Left colon (tissue), 2 donors: ENCODE results near the gene KCNQ1. TPM values are rescaled to one million over a fixed set of nuclear protein-coding genes. Genes with fewer than 3 reads are reported as not detected.

Experiments
- ATAC-seq: fragments of 200-7000 bp; cut with Tn5 transposase; one replicate; pipeline ENCODE4 v1.9.1; 2020; ENCODE audit warnings: mild to moderate bottlenecking, moderate library complexity
- DNase-seq, 2 donors: peaks; one replicate each; pipeline ENCODE4 v3.0.0-alpha.2; 2020
- intact Hi-C, 2 donors: fragments of 100-400 bp; cut with DNase I in 1 of 2; cut with micrococcal nuclease in 1 of 2; formaldehyde crosslinking; loops; one replicate each; pipeline versions ENCODE4 v1.11.2 to v1.14.0; 2022; cut with DNase I, micrococcal nuclease
- total RNA-seq, 2 donors: library from RNA; stranded (reverse); fragmentation: NEBNext Ultra II Directional; extraction: Animal tissue kit (Norgen Biotek cat#: 25700); gene quantifications; one replicate each; pipeline ENCODE4 v1.2.1, GENCODE V29; 2021
- donor health status: DM: no; HTN: no; CAD: no.
- donor health status: DM: yes; HTN: yes; CAD: no.

KCNQ1 gene
- total RNA-seq, 2 donors from 2014 or later = 42.8 to 56.8 TPM

DNA sequence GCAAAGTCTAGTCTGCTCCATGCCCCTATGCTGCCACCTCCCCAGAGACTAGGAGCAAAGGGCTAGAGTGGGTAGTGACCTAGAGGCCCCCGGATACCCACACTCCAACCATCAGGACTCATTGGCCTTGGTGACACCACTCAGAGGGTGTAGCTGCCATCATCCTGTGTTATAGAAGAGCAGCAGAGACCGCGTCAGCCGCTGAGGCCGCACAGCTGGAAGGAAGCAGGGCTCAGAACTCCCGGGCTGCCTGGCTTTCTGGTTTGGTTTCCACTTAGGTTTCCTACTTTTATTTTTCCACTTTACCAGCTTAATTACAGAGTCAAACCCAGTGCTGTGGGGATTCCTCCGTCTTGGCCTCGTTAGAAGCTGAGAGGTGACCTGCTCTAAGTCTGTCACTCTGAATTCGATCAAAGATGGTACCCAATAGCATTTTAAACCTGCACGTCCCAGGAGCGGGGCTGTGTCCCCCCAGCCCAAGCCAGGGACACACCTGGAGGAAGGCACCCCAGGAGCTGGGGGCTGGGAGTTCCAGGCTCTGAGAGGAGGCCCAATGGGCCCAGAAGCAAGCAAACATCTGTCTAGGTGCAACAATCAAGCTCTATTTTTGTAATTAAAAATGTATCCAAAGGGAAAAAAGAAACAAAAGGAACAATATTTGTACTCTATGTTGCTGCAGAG lies 442.8 kb downstream of the KCNQ1 start:
- DNase-seq (peak in 1 of 2 donors; percentile 25), ATAC-seq (no peak)
- intact Hi-C loops = loop anchor here in 1 of 2 donors (2.0 to 10.0 kb wide), 2 partner anchors 183 to 355 kb away; no protein-coding TSS in a partner anchor

DNA sequence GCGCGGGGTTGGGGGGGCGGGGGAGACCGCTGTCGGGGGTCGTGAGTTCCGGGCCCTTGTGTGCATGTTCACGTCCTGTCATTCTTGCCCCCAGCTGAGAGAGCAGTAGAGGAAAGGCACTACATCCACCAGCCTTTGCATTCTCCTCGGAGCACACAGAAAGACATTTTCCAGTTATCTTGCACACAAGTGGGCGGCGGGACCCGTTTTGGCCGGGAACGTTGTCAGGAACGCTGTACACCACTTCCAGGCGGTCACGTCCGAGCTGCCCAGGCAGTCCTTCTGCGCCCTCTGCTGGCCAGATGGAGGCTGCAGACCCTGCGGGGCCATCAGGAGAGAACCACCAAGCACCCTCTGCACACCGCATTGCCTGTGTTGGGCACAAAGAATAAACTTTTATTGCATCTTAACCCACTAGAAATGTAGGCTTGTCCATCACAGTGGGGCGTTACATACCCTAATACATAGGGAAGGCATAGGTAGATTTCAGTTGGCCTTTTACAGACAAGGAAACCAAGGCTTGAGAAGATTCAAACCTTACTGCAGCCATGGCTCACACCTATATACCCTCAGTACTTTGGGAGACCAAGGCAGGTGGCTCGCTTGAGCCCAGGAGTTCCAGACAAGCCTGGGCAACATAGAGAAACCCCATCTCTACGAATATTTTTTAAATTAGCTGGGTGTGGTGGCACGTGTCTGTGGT lies 443.6 kb downstream of the KCNQ1 start:
- DNase-seq = peak; percentile 85 to 95
- intact Hi-C loops = loop anchor here in 1 of 2 donors (2.0 to 10.0 kb wide), 2 partner anchors 184 to 356 kb away; no protein-coding TSS in a partner anchor
- ATAC-seq = peak; percentile 42

DNA sequence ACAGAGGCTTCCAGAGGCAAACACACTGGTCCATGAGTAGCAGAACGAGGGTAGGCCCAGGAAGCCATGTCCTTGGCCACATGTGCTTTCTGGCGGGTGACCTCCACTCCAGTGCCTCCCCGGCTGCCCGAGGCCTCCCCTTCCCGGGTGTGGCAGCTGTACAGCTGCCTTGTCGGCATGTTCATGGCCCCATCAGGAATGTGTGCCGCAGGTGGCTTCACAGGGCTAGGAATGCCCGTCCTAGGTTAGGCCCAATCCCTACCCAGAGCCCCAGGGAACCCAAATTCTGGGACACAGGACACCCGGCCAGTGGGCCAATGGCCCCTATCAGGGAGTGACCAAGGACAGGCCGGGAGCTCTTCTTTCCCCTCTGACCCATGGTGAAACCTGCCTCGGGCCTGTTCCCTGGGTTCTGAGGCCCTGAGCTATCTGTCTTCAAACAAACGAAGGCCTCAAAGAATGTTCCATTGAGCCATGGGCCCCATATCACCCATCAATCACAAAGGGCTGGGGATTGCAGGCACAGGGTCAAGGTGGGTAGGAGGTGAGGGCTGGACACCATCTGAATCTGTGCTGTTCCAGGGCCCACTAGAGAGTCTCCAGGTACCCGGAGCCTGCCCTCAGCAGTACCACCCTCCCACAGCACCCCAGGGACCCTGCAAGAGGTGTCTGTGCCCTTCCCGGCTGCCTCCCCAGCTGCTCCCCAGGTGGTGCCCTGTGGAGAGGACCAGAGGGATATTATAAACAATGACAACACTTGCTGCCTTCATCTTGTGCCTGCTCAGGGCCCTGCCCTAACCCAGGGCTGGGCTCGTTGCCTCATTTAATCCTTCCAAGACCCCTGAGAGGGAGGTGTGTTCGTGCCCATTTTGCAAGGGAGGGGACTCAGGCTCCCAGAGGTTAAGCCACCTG lies 444.8 kb downstream of the KCNQ1 start:
- DNase-seq (no peak), ATAC-seq (no peak)
- intact Hi-C loops = loop anchor here (2.0 to 10.0 kb wide), 4 partner anchors 185 to 465 kb away; no protein-coding TSS in a partner anchor

DNA sequence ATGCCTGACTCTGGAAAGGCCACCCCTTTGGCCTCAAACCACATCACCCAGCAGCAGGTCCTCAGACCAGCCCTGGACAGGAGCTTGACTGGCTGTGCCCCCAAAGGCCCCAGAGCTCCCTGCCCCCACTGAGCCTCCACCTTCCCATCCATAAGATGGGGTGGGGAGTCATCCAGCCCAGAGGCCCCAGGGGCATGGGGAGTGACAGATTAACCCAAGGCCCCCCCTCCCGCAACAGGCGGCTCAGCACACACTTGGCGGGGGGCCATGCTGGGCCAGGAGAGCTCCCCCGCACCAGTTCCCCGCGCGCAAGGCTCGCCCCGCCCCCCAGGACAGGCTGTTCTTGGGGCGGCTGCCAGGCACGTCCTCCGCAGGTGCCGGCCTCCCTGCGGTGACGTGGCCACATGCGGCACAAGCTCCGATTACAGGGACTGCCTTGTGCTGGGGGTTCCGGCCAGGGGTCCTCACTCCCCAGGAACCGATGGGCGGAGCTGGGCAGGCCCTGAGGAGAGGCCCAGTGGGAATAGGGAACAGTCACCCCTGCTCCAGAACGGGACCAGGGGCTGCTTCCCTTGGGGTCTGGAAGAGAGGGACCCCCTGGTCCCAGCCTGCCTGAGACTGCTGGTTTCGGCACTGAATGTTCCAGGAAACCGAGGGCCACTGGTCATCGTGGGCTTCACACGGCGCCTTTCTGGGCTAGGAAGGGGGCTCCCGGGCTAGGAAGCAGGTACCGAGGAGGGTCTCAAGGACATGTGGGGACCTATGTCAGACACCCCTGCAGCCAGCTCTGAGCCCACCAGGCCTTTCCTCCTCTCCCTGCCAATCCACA lies 445.9 kb downstream of the KCNQ1 start:
- intact Hi-C loops = loop anchor here in 1 of 2 donors (5.0 to 10.0 kb wide), 2 partner anchors 358 to 466 kb away; no protein-coding TSS in a partner anchor
- DNase-seq (peak; percentile 72 to 80), ATAC-seq (peak; percentile 33)

DNA sequence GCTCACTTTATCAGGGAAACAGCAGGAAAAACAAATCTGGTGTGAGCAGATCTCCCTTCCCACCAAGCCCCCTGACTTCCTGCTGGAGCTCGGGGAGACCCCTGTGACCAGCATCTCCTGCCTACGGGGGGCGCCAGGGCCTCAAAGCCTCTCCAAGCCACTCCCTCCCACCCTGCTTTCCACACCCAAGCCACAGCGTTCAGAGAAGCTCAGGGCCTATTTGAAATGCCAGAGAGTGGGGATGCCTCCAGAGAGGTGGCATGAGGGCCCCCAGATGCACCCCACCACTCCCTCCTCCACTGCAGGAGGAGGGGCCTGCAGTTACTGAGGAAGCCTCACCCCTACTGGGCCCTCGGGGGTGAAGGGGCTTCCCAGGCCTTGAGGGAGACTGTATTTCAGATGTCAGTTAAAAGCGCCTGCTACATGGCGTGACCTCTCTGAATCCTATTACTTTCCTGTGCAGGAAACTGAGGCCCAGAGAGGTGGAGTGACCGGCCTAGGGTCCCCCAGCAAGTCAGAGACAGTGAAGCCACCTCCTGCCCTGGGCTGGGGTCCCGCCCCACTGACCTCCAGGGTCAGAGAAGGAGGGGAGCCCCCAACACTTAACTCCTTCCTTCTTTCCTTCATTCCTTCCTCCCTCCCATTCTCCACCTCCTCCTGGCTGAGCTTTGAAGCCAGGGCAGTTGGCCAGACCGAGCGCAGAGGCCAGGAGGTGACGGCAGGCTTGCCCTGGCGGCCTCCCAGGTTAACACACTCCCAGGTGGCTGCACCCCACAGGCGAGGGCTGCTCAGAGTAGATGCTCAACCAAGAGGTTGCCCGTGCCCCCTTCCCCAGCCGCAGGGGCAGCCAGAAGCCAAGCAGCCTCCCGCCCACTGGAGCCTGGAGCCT lies 446.8 kb downstream of the KCNQ1 start:
- intact Hi-C loops = loop anchor here in 1 of 2 donors (5.0 to 10.0 kb wide), 2 partner anchors 359 to 467 kb away; no protein-coding TSS in a partner anchor
- ATAC-seq (peak; percentile 9), DNase-seq (peak; percentile 29 to 68)

DNA sequence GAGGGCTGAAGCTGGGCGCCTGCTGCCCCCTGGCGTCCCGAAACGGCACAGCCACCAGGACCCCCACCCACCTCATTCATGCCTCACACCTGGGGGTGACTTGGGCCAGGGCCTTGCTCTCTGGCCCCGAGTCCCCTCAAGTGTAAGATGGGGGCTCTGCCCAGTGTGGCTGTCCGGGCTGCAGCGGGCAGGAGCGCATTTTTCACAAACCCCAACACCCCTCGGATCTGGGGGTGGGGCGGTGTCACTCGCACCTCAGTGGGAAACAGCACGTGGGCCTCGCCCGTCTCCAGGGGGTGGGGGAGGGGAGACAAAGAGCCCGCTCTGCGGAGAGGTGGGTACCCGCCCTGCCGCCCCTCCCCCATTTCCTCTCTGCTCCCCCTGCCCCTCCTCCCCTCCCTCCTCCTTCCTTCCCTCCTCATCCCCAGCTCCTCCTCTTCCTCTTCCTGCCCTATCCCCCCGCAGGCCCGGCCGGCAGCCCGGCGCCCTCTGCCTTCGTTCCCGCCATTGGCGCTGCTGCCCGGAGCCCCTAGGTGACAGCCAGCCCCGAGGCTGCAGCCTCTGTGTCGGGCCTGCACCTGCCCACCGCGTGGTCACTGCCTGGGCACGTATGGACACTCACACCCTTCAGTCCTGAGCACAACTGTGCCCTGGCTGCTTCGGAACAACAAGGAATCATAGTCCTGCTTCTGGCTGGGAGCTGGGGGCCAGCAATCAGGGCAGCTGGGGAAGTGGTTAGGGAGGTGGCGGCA lies 447.6 kb downstream of the KCNQ1 start:
- intact Hi-C loops = loop anchor here in 1 of 2 donors (5.0 to 10.0 kb wide), 2 partner anchors 360 to 468 kb away; no protein-coding TSS in a partner anchor
- DNase-seq = peak; percentile 55 to 68
- ATAC-seq = peak; percentile 41

DNA sequence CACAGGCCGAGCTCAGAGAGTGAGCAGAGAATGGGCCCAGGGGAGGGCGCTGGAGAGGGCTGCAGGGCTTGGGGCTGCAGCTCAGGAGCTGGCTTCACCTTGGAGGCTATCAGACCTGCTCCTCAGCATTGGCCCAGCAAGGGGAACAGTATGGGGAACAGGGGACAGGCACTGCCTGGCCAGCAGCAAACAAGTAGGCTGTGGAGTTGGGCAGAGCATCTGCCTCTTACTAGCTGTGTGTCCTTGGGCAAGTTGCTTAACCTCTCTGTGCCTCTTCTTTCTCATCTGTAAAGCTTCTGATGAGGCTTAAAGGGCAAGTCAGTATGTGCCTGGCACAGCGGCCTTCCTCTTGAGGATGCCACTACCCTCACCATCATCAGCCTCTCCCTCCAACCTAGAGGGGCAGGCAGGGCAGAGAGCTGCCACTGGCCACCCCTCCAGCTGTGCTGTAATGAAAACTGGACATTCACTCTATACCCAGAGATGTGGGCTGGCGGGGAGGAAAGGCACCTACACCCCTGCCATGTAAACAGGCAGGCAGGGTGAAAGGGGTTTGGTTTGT lies 448.2 kb downstream of the KCNQ1 start:
- DNase-seq (peak in 1 of 2 donors; percentile 66), ATAC-seq (peak; percentile 35)
- intact Hi-C loops = loop anchor here in 1 of 2 donors (5.0 to 10.0 kb wide), 2 partner anchors 361 to 468 kb away; no protein-coding TSS in a partner anchor

DNA sequence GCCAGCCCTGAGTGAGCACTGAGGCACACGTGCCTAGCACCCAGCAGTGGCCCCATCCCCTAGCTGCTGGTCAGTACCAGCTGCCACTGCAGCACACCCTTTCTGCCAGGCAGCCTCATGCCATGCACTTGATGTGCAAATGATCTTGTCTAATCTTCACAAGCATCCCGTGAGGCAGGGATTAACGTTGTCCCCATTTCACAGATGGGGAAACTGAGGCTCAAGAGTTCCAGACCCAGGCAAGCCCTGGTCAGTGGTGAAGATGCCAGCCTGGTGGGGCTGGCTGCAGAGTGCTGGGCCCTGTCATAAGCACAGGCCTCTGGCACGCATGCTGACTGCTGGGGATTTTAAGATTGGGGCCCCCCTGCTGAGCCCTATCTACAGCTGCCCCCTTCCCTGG lies 449.1 kb downstream of the KCNQ1 start:
- no peak for DNase-seq
- intact Hi-C loops = loop anchor here in 1 of 2 donors (5.0 to 10.0 kb wide), 2 partner anchors 362 to 469 kb away; no protein-coding TSS in a partner anchor
- no peak for ATAC-seq

DNA sequence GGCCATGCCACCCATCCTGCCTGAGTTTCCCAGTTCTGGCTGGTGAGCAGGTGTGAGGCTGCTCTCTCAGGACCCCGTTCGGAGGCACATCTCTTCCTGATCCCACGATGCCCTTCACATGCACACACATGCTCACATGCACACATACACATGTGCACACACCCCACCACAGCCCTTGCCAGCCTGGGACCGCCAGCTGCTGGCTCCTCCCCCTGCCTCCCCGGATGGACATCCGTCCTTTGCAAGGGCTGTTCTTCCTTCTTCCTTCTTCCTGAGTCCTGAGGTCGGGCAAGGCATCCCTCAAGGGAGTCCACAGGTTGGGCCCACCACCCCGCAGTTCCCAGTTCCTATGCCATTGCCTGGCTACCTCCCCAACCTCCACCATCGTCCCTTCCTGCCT lies 451.2 kb downstream of the KCNQ1 start:
- DNase-seq (no peak), ATAC-seq (no peak)
- intact Hi-C loops = loop anchor here in 1 of 2 donors (10.0 kb wide), 1 partner anchor 471 kb away; no protein-coding TSS in a partner anchor

DNA sequence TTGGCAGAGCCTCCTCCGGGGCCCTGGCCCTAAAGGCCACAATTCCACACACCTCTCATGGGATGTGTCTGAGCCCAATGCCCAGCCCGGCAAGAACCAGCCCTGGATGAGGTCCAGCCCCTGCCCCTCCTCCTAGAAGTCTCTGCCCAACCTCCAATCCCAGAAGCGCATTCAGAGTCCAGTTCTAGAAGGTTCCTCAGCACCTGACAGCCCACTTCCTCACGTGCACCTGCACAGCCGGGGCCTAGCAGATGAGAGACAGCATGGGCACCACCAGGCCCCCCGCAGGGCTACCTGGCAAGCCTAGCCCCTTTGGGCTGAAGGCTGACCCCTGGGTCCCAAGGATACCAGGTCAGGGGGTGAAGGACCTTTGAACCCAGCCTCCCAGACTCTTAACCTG lies 452.2 kb downstream of the KCNQ1 start:
- no peak for DNase-seq
- no peak for ATAC-seq
- intact Hi-C loops = loop anchor here in 1 of 2 donors (10.0 kb wide), 1 partner anchor 472 kb away; no protein-coding TSS in a partner anchor

DNA sequence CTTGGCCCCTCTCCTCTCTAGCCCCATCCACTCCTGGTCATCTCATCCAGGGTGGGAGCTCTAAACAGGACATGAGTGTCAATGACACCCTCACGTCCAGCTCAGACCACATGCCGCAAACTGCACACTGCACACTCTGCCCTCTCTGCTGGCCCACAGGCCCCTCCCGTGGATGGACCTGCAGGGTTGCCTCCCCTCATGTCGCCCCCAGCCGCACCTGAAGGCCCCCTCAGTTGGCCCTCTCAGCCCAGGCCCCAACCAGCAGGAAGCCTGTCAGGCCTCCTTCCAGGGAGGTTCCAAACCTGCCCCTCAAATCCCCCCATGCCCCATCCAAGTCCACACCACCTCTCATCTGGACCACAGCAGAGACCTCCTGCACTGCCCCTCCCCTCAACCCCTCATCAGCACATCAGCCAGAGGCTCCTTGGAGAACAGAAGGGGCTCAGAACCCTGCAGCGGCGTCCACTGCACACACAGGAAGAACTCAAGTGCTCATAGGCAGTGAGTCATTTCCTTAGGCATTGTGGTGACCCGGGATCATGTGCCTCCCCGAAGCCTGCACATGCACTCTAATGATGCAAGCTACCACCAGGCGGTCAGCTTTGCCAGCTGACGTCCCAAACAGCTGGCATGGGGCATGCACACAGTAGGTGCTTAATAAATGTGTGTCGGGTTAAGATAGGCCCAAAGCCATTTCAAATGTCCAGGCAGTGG lies 453.7 kb downstream of the KCNQ1 start:
- intact Hi-C loops = loop anchor here in 1 of 2 donors (10.0 kb wide), 1 partner anchor 474 kb away; no protein-coding TSS in a partner anchor
- ATAC-seq (no peak), DNase-seq (peak; percentile 50 to 70)
